HCT116 (cell line): ENCODE results near the gene CDHR1. TPM values are rescaled to one million over a fixed set of nuclear protein-coding genes. Genes with fewer than 3 reads are reported as not detected.

Experiments
- ATAC-seq: fragments of 200-7000 bp; cut with Tn5 transposase; 2 replicates; pipeline ENCODE4 v1.9.1; 2020; ENCODE audit warnings: mild to moderate bottlenecking, moderate library complexity
- BruUV-seq: library from RNA; stranded (reverse); fragments of 400-500 nt; replicated peaks from 2 replicates; lab custom pipeline; 2021; lab: Mats Ljungman, UMichigan
- CTCF ChIA-PET: fragments of 300-600 bp; sonication (Branson Sonifier 250); formaldehyde crosslinking; loops from one replicate; lab custom pipeline; 2021; ENCODE audit warnings: antibody characterized with exemption; lab: Charles Lee
- POLR2A ChIA-PET: fragments of 300-600, 350-600 bp; sonication (Branson Sonifier 250); formaldehyde crosslinking; loops from one replicate; lab custom pipeline; 2021; ENCODE audit warnings: antibody characterized with exemption; lab: Charles Lee
- RAD21 ChIA-PET, 2 experiments: fragments of 300-600 bp; sonication (Branson Sonifier 250); formaldehyde crosslinking; loops; one replicate each; lab custom pipeline; 2023; ENCODE audit warnings: low total read pairs in 2 of 2; ENCODE audit not compliant: uncharacterized antibody in 2 of 2, unreplicated experiment in 2 of 2, low non-redundant PET in 1 of 2; lab: Charles Lee
- DNase-seq: peaks from one replicate; pipeline ENCODE4 v3.0.0-alpha.2; 2010; ENCODE audit warnings: low read depth, low spot score
- H2AFZ ChIP-seq: fragments of 200-600 bp; shearing (Covaris generic), sonication (generic); 2 replicates; pipeline ENCODE4 v1.6.1; 2017; ENCODE audit warnings: low read depth, mixed run types, mixed read lengths, antibody characterized with exemption, low read length; ENCODE audit not compliant: poor library complexity, severe bottlenecking
- H3K27ac ChIP-seq: 2 replicates; pipeline ENCODE4 v1.5.1; 2012; ENCODE audit warnings: low read depth, low read length
- H3K27me3 ChIP-seq: fragments of 200-600 bp; sonication (generic); 2 replicates; pipeline ENCODE4 v1.6.1; 2016; ENCODE audit warnings: mixed run types, low read length, mixed read lengths; ENCODE audit not compliant: insufficient read depth
- H3K36me3 ChIP-seq, 2 experiments: fragments of 200-500 bp in 1 of 2; fragments of 200-600 bp in 1 of 2; sonication (Bioruptor generic) in 1 of 2; sonication (generic) in 1 of 2; 2 replicates each; pipeline versions ENCODE4 v1.5.1 to v1.6.1; 2014 to 2016; ENCODE audit warnings: low read length in 2 of 2, inconsistent platforms in 1 of 2, mixed read lengths in 1 of 2, mixed run types in 1 of 2; ENCODE audit not compliant: insufficient read depth in 2 of 2, control insufficient read depth in 1 of 2
- H3K4me1 ChIP-seq, 2 experiments: fragments of 200-600 bp in 1 of 2; sonication (generic) in 1 of 2; 2 replicates each; pipeline versions ENCODE4 v1.5.1 to v1.6.1; 2012 to 2017; ENCODE audit warnings: low read length in 2 of 2, inconsistent platforms in 1 of 2, mild to moderate bottlenecking in 1 of 2, mixed read lengths in 1 of 2, mixed run types in 1 of 2, moderate library complexity in 1 of 2; ENCODE audit not compliant: insufficient read depth in 2 of 2, control insufficient read depth in 1 of 2
- H3K4me2 ChIP-seq: fragments of 200-600 bp; sonication (generic); 2 replicates; pipeline ENCODE4 v1.6.1; 2017; ENCODE audit warnings: mixed run types, low read length, mixed read lengths
- H3K4me3 ChIP-seq, 2 experiments: fragments of 200-600 bp in 1 of 2; sonication (generic) in 1 of 2; replicated peaks in 1 of 2; 2 replicates each; pipeline ENCODE4 v1.5.1; 2011 to 2016; ENCODE audit warnings: low read length in 2 of 2, control low read depth in 1 of 2, low read depth in 1 of 2, mild to moderate bottlenecking in 1 of 2, mixed read lengths in 1 of 2, mixed run types in 1 of 2
- H3K79me2 ChIP-seq: fragments of 200-600 bp; sonication (generic); 2 replicates; pipeline ENCODE4 v1.6.1; 2017; ENCODE audit warnings: mild to moderate bottlenecking, mixed run types, low read length, moderate library complexity, mixed read lengths; ENCODE audit not compliant: insufficient read depth
- H3K9ac ChIP-seq: fragments of 200-600 bp; sonication (generic); 2 replicates; pipeline ENCODE4 v1.6.1; 2016; ENCODE audit warnings: low read length, mixed read lengths
- H3K9me2 ChIP-seq: fragments of 200-600 bp; sonication (generic), shearing (Covaris generic); 2 replicates; pipeline ENCODE4 v1.6.1; 2017; ENCODE audit warnings: mixed run types, mild to moderate bottlenecking, moderate library complexity; ENCODE audit not compliant: insufficient read depth
- H3K9me3 ChIP-seq, 2 experiments: fragments of 200-500 bp in 1 of 2; fragments of 200-600 bp in 1 of 2; sonication (Bioruptor generic) in 1 of 2; sonication (generic) in 1 of 2; 2 replicates each; pipeline ENCODE4 v1.6.1; 2014 to 2017; ENCODE audit warnings: low read length in 2 of 2, mixed read lengths in 2 of 2, inconsistent platforms in 1 of 2, low read depth in 1 of 2, mild to moderate bottlenecking in 1 of 2, mixed run types in 1 of 2, moderate library complexity in 1 of 2; ENCODE audit not compliant: control insufficient read depth in 1 of 2, insufficient read depth in 1 of 2
- H4K20me1 ChIP-seq: fragments of 200-600 bp; sonication (generic), shearing (Covaris generic); 2 replicates; pipeline ENCODE4 v1.6.1; 2017; ENCODE audit warnings: mixed run types, mild to moderate bottlenecking, moderate library complexity; ENCODE audit not compliant: insufficient read depth
- CBX3 ChIP-seq: IDR thresholded peaks from 2 replicates; pipeline ENCODE4 v1.6.1; 2012; ENCODE audit warnings: low read depth
- CEBPB ChIP-seq: IDR thresholded peaks from 2 replicates; pipeline ENCODE4 v1.6.1; 2012; ENCODE audit warnings: low read depth
- ELF1 ChIP-seq: IDR thresholded peaks from 2 replicates; pipeline ENCODE4 v1.6.1; 2012; ENCODE audit warnings: low read depth, borderline replicate concordance
- EZH2 ChIP-seq: fragments of 200-600 bp; sonication (generic); IDR thresholded peaks from 2 replicates; pipeline ENCODE4 v1.6.1; 2017; ENCODE audit warnings: antibody characterized with exemption, mixed run types
- JUND ChIP-seq: IDR thresholded peaks from 2 replicates; pipeline ENCODE4 v1.6.1; 2012
- POLR2A ChIP-seq: IDR thresholded peaks from 2 replicates; pipeline ENCODE4 v1.7.0; 2011; ENCODE audit warnings: borderline replicate concordance; ENCODE audit not compliant: insufficient read depth, insufficient read length; ENCODE audit errors: extremely low read depth
- SIN3A ChIP-seq: IDR thresholded peaks from 2 replicates; pipeline ENCODE4 v1.6.1; 2012; ENCODE audit warnings: low read depth
- SP1 ChIP-seq: IDR thresholded peaks from 2 replicates; pipeline ENCODE4 v1.6.1; 2012; ENCODE audit warnings: low read depth
- SRF ChIP-seq: IDR thresholded peaks from 2 replicates; pipeline ENCODE4 v1.6.1; 2012; ENCODE audit warnings: low read depth
- TCF7L2 ChIP-seq: IDR thresholded peaks from 2 replicates; pipeline ENCODE4 v1.7.0; 2011; ENCODE audit warnings: borderline replicate concordance, inconsistent platforms; ENCODE audit not compliant: insufficient read depth, insufficient read length; ENCODE audit errors: extremely low read depth
- YY1 ChIP-seq: IDR thresholded peaks from 2 replicates; pipeline ENCODE4 v1.6.1; 2011; ENCODE audit warnings: low read length, low read depth, moderate library complexity, mild to moderate bottlenecking; ENCODE audit not compliant: insufficient replicate concordance; ENCODE audit errors: extremely low read depth
- ZFX ChIP-seq: fragments of 450-650 bp; IDR thresholded peaks from 2 replicates; pipeline ENCODE4 v1.6.1; 2017
- ZNF274 ChIP-seq: fragments of 200-500 bp; sonication (Bioruptor generic); IDR thresholded peaks from 2 replicates; pipeline ENCODE4 v1.6.1; 2014; ENCODE audit warnings: mild to moderate bottlenecking, low read depth, low read length, inconsistent platforms
- intact Hi-C: fragments of 100-400 bp; cut with micrococcal nuclease; formaldehyde crosslinking; loops from 2 replicates; pipeline ENCODE4 v1.10.0; 2022
- total RNA-seq: library from RNA; stranded (reverse); gene quantifications from one replicate; pipeline ENCODE4 v1.2.1, GENCODE V29; 2021; ENCODE audit not compliant: unreplicated experiment
- TF ChIP-seq, protein P1 (sequence below): IDR thresholded peaks from 2 replicates; pipeline ENCODE4 v1.6.1; 2012; ENCODE audit warnings: low read depth
- TF ChIP-seq, protein P2 (sequence below): IDR thresholded peaks from 2 replicates; pipeline ENCODE4 v1.6.1; 2012

CDHR1 gene
- total RNA-seq, 1 experiment from 2014 or later = not detected

DNA sequence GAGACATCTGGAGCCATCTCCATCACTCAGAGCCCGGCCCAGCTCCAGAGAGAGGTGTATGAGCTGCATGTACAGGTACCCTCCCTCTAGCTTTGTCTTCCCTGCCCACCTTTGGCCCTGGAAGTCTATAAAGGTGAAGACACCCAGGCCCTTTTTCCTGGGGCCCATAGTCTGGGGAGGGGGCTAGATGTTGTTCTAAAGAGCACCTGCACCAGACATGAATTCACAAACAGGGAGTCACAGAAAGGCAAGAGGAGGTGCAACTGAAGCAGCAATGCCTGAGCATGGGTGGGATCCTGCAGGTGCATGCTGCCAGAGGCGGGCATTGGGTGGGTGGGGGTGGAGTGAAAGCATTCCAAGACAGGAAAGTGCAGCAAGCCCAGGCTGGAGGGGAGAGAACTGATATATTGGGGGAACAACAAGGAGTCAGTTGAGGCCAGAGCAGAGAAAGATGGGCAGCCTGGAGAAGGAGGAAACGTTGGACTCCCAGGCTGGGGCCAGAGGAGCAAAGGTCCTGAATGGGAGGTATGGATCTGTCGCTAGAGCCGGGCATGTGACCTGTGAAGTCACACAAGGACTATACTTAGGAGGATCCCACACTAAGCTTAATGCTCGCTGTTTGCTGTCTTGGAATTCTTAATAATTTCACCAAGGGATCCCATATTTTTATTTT lies 11.7 kb downstream of the CDHR1 start:
- no peak for ATAC-seq
- peaks cover 19% of the 10 kb centered on the region for H3K27me3 ChIP-seq
- CTCF ChIA-PET = interaction anchor here (1.1 to 2.1 kb wide), 3 partner anchors 14 to 67 kb away, joined by 3 to 6 read pairs (median 5); partner anchors contain the start of gene GHITM
- RAD21 ChIA-PET = no interaction called here
- no peaks in the 10 kb centered on the region for H3K9me2 ChIP-seq
- DNase-seq = no peak
- BruUV-seq = no TSS peak
- H3K36me3 ChIP-seq = no peaks in the 10 kb centered on the region
- H3K9me3 ChIP-seq = no peaks in the 10 kb centered on the region
- H4K20me1 ChIP-seq = no peaks in the 10 kb centered on the region
- no peaks in the 10 kb centered on the region for H3K4me1 ChIP-seq
- H3K27ac ChIP-seq = no peak overlapping the region
- no peak overlapping the region for H3K4me2 ChIP-seq
- no peaks in the 10 kb centered on the region for H3K79me2 ChIP-seq
- intact Hi-C loops = loop anchor here (1.0 kb wide), 2 partner anchors 58 to 80 kb away; no protein-coding TSS in a partner anchor
- H2AFZ ChIP-seq = no peak overlapping the region
- no peak overlapping the region for H3K4me3 ChIP-seq
- POLR2A ChIA-PET = no interaction called here
- no peak overlapping the region for H3K9ac ChIP-seq
- TF ChIP-seq SIN3A = no peak
- TF ChIP-seq SRF = no peak
- TF ChIP-seq, protein P1, sequence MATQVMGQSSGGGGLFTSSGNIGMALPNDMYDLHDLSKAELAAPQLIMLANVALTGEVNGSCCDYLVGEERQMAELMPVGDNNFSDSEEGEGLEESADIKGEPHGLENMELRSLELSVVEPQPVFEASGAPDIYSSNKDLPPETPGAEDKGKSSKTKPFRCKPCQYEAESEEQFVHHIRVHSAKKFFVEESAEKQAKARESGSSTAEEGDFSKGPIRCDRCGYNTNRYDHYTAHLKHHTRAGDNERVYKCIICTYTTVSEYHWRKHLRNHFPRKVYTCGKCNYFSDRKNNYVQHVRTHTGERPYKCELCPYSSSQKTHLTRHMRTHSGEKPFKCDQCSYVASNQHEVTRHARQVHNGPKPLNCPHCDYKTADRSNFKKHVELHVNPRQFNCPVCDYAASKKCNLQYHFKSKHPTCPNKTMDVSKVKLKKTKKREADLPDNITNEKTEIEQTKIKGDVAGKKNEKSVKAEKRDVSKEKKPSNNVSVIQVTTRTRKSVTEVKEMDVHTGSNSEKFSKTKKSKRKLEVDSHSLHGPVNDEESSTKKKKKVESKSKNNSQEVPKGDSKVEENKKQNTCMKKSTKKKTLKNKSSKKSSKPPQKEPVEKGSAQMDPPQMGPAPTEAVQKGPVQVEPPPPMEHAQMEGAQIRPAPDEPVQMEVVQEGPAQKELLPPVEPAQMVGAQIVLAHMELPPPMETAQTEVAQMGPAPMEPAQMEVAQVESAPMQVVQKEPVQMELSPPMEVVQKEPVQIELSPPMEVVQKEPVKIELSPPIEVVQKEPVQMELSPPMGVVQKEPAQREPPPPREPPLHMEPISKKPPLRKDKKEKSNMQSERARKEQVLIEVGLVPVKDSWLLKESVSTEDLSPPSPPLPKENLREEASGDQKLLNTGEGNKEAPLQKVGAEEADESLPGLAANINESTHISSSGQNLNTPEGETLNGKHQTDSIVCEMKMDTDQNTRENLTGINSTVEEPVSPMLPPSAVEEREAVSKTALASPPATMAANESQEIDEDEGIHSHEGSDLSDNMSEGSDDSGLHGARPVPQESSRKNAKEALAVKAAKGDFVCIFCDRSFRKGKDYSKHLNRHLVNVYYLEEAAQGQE = no peak
- TF ChIP-seq EZH2 = no peak
- TF ChIP-seq ZFX = no peak
- TF ChIP-seq POLR2A = no peak
- TF ChIP-seq, protein P2, sequence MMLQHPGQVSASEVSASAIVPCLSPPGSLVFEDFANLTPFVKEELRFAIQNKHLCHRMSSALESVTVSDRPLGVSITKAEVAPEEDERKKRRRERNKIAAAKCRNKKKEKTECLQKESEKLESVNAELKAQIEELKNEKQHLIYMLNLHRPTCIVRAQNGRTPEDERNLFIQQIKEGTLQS = no peak
- no peak for TF ChIP-seq CEBPB
- no peak for TF ChIP-seq YY1
- no peak for TF ChIP-seq CBX3
- TF ChIP-seq TCF7L2 = no peak
- TF ChIP-seq SP1 = no peak
- TF ChIP-seq ELF1 = no peak
- no peak for TF ChIP-seq ZNF274
- TF ChIP-seq JUND = no peak
